ENCODE results near the gene PAPLN. TPM values are rescaled to one million over a fixed set of nuclear protein-coding genes. Genes with fewer than 3 reads are reported as not detected.

PAPLN gene
- total and polyA plus RNA-seq, 2 of the 8 experiments (the other 6 are each of a cell fraction or from before 2014, with no cell fraction given): 14.8 to 25.6 TPM

GRCh38 chr14:73188501-73188911, 48.8 kb upstream of the PAPLN start:
- no peak overlapping the region for H2AK5ac ChIP-seq (ENCODE audit: low read depth, low read length)
- H2BK5ac ChIP-seq (ENCODE audit: low read depth, low read length): no peak overlapping the region
- H3K14ac ChIP-seq (ENCODE audit: insufficient read length): no peak overlapping the region
- H2BK120ac ChIP-seq (replicated peaks; ENCODE audit: low read depth, low read length): no peak overlapping the region
- no peak overlapping the region for H4K8ac ChIP-seq (ENCODE audit: extremely low read depth, insufficient read depth, low read length)
- H3K9me3 ChIP-seq (ENCODE audit: insufficient read depth in 2 of 2, low read depth in 1 of 2, low read length in 1 of 2): no peaks in the 10 kb centered on the region; a peak in 1 of 4 replicates
- no peak overlapping the region for H3K9ac ChIP-seq (replicated peaks in 1 of 4; ENCODE audit: extremely low read depth in 1 of 4, low read depth in 3 of 4, low read length in 3 of 4)
- H2BK12ac ChIP-seq (ENCODE audit: low read depth, low read length): no peak overlapping the region
- H3K23me2 ChIP-seq (ENCODE audit: low read depth, low read length): no peaks in the 10 kb centered on the region
- H3K4me3 ChIP-seq (ENCODE audit: extremely low read depth in 1 of 4, insufficient read depth in 2 of 4, low read depth in 3 of 4, low read length in 4 of 4): no peak overlapping the region
- no peak overlapping the region for H2BK20ac ChIP-seq (ENCODE audit: low read length)
- H3K79me1 ChIP-seq (ENCODE audit: low read depth, low read length): no peaks in the 10 kb centered on the region
- no peak overlapping the region for H3K18ac ChIP-seq (ENCODE audit: extremely low read depth, low read length)
- DNase-seq (ENCODE audit: low read depth in 1 of 2, low spot score in 2 of 2): no peak
- no peak overlapping the region for H4K5ac ChIP-seq (ENCODE audit: insufficient read length, low read depth, low read length)
- no peaks in the 10 kb centered on the region for H3K79me2 ChIP-seq (ENCODE audit: control insufficient read depth in 1 of 2, insufficient read depth in 2 of 2, low read length in 2 of 2)
- H2AFZ ChIP-seq (ENCODE audit: low read length): no peak overlapping the region
- H3K23ac ChIP-seq (ENCODE audit: insufficient read length): no peak overlapping the region
- no peak overlapping the region for H3K27ac ChIP-seq (ENCODE audit: low read depth, low read length)
- H3K27me3 ChIP-seq (replicated peaks in 1 of 4; ENCODE audit: control insufficient read depth in 3 of 4, extremely low read depth in 1 of 4, insufficient read depth in 3 of 4, low read length in 3 of 4): no peaks in the 10 kb centered on the region
- CTCF ChIA-PET (ENCODE audit: partially characterized antibody): interaction anchor here (0.6 to 1.3 kb wide), 3 partner anchors 12 to 62 kb away, joined by 3 read pairs; no protein-coding TSS in a partner anchor
- no peak for FAIRE-seq
- POLR2A ChIA-PET (ENCODE audit: partially characterized antibody): no interaction called here
- H3K56ac ChIP-seq (replicated peaks; ENCODE audit: insufficient read length, low read depth, low read length): no peak overlapping the region
- H4K91ac ChIP-seq (replicated peaks; ENCODE audit: insufficient read length, low read length): no peak overlapping the region
- H2BK15ac ChIP-seq (ENCODE audit: low read length): no peak overlapping the region
- H4K20me1 ChIP-seq (replicated peaks in 1 of 2; ENCODE audit: control insufficient read depth in 1 of 2, insufficient read depth in 2 of 2, low read length in 2 of 2): no peaks in the 10 kb centered on the region
- no peaks in the 10 kb centered on the region for H3K4me1 ChIP-seq (replicated peaks in 1 of 4; ENCODE audit: control insufficient read depth in 3 of 4, insufficient read depth in 4 of 4, low read length in 3 of 4)
- 93% methylated on average over 3 of the region's 3 CpGs; no CpG with 5 or more reads in 1 of the 2 experiments for WGBS, 2 experiments (ENCODE audit: extremely low coverage in 1 of 2, insufficient coverage in 1 of 2, insufficient read length in 1 of 2, insufficient replicate concordance in 2 of 2, low coverage in 1 of 2, low lambda C conversion rate in 2 of 2, missing lambda C conversion rate in 1 of 2)
- no peak overlapping the region for H3K4me2 ChIP-seq (ENCODE audit: insufficient read depth in 1 of 2, low read depth in 2 of 2, low read length in 2 of 2)
- H3K36me3 ChIP-seq (ENCODE audit: control insufficient read depth in 2 of 4, insufficient read depth in 4 of 4, low read length in 3 of 4): peaks cover 0 to 22% (median 6%) of the 10 kb centered on the region in 4 experiments; a peak in 3 of 8 replicates
- H3K4ac ChIP-seq (replicated peaks; ENCODE audit: insufficient read length, low read depth, low read length): no peak overlapping the region
- TF ChIP-seq JUND (IDR thresholded peaks at IDR 0.05; ENCODE audit: low read length): no peak
- no peak for TF ChIP-seq TAF1 (IDR thresholded peaks at IDR 0.05; ENCODE audit: low read depth, low read length)
- no peak for TF ChIP-seq CBX8 (IDR thresholded peaks at IDR 0.05; ENCODE audit: borderline replicate concordance, low read depth, low read length)
- TF ChIP-seq, protein P1, sequence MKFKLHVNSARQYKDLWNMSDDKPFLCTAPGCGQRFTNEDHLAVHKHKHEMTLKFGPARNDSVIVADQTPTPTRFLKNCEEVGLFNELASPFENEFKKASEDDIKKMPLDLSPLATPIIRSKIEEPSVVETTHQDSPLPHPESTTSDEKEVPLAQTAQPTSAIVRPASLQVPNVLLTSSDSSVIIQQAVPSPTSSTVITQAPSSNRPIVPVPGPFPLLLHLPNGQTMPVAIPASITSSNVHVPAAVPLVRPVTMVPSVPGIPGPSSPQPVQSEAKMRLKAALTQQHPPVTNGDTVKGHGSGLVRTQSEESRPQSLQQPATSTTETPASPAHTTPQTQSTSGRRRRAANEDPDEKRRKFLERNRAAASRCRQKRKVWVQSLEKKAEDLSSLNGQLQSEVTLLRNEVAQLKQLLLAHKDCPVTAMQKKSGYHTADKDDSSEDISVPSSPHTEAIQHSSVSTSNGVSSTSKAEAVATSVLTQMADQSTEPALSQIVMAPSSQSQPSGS (IDR thresholded peaks at IDR 0.05; ENCODE audit: low read length): no peak
- TF ChIP-seq FOSL1 (IDR thresholded peaks at IDR 0.05; ENCODE audit: insufficient read depth, low read depth, low read length): no peak
- TF ChIP-seq NRF1 (IDR thresholded peaks at IDR 0.05; ENCODE audit: low read depth, low read length): no peak
- no peak for TF ChIP-seq RXRA (IDR thresholded peaks at IDR 0.05; ENCODE audit: insufficient read depth, low read depth, low read length)
- no peak for TF ChIP-seq CHD2 (IDR thresholded peaks at IDR 0.05; ENCODE audit: low read length)
- no peak for TF ChIP-seq SP4 (IDR thresholded peaks at IDR 0.05; ENCODE audit: low read length)
- no peak for TF ChIP-seq SRF (IDR thresholded peaks at IDR 0.05; ENCODE audit: low read depth, low read length)
- no peak for TF ChIP-seq CEBPB (IDR thresholded peaks at IDR 0.05; ENCODE audit: low read depth, low read length)

Data from H1 (cell line).